ENCODE results near the gene DGKH. TPM values are rescaled to one million over a fixed set of nuclear protein-coding genes. Genes with fewer than 3 reads are reported as not detected.

DGKH gene
- total and polyA plus RNA-seq, 2 of the 13 experiments (the other 11 are each of a cell fraction or from before 2014, with no cell fraction given), result 0.01 to 0.13 TPM

DNA sequence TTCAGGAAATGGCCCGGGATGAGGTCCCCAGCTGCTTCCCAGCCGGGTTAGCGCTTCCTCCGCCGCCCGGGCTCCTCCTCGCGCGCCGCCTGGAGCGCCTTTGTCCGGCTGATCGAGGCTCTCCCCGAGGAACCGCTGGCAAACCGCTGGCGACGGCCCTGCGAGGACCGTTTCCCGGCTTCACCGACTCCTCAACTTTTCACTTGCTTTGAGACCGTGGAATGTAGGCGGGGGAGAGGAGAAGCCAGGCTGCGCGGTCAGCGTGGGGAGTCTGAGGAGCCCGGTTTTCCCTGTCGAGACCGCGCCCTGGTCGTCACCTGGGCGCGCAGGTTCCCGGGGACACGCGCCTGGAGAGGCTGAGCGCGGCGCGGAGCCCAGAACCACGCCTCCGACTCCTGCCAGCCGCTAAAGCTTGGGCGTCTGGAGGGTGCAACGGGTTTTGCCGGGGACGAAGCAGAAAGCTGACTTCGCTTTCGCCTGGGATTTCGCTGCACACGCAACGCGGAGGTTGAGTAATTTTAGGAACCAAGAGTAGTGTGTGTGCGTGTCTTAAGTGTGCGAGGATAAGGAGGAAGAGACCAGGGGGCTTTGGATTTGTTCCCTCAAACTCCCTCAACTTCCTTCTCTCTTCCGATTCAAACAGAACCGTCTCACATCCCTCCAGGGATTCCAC, 7.3 kb upstream of the DGKH start (continued):
- TF ChIP-seq SP2 (CRISPR knock-in tag; IDR thresholded peaks at IDR 0.05) (no peak), IRF2 (CRISPR knock-in tag; IDR thresholded peaks at IDR 0.05) (no peak), ZFAT (CRISPR knock-in tag; conservative IDR thresholded peaks at IDR 0.05) (no peak), CENPT (CRISPR knock-in tag; IDR thresholded peaks at IDR 0.05; ENCODE audit: low read depth) (no peak), CC2D1A (CRISPR knock-in tag; IDR thresholded peaks at IDR 0.05) (no peak), RCOR2 (CRISPR knock-in tag; IDR thresholded peaks at IDR 0.05) (no peak), KLF11 (CRISPR knock-in tag; IDR thresholded peaks at IDR 0.05) (no peak), ERF (CRISPR knock-in tag; IDR thresholded peaks at IDR 0.05) (no peak), CHD2 (IDR thresholded peaks at IDR 0.05; ENCODE audit: low read depth, low read length) (no peak), RAD21 (CRISPR knock-in tag; IDR thresholded peaks at IDR 0.05) (no peak), ZNF672 (CRISPR knock-in tag; IDR thresholded peaks at IDR 0.05) (no peak), AHR (CRISPR knock-in tag; IDR thresholded peaks at IDR 0.05) (no peak), ZNF776 (CRISPR knock-in tag; IDR thresholded peaks at IDR 0.05) (peak; percentile 32; the same call in 1 of the 2 replicates), ZNF256 (CRISPR knock-in tag; conservative IDR thresholded peaks at IDR 0.05) (no peak), ZNF766 (CRISPR knock-in tag; IDR thresholded peaks at IDR 0.05; ENCODE audit: borderline replicate concordance) (no peak), KAT7 (CRISPR knock-in tag; IDR thresholded peaks at IDR 0.05; ENCODE audit: borderline replicate concordance) (no peak), NAIF1 (CRISPR knock-in tag; IDR thresholded peaks at IDR 0.05; ENCODE audit: borderline replicate concordance) (no peak), AKAP8 (CRISPR knock-in tag; IDR thresholded peaks at IDR 0.05) (no peak), FOXK2 (IDR thresholded peaks at IDR 0.05) (no peak), ZNF225 (CRISPR knock-in tag; IDR thresholded peaks at IDR 0.05) (0 out of 2 replicates have a peak, but pooled peaks have one; percentile 33), FLYWCH1 (CRISPR knock-in tag; IDR thresholded peaks at IDR 0.05) (no peak), PRDM15 (CRISPR knock-in tag; IDR thresholded peaks at IDR 0.05) (no peak), NR0B2 (CRISPR knock-in tag; IDR thresholded peaks at IDR 0.05) (peak; percentile 37; the same call in 1 of the 2 replicates)
- TF ChIP-seq, protein P1, sequence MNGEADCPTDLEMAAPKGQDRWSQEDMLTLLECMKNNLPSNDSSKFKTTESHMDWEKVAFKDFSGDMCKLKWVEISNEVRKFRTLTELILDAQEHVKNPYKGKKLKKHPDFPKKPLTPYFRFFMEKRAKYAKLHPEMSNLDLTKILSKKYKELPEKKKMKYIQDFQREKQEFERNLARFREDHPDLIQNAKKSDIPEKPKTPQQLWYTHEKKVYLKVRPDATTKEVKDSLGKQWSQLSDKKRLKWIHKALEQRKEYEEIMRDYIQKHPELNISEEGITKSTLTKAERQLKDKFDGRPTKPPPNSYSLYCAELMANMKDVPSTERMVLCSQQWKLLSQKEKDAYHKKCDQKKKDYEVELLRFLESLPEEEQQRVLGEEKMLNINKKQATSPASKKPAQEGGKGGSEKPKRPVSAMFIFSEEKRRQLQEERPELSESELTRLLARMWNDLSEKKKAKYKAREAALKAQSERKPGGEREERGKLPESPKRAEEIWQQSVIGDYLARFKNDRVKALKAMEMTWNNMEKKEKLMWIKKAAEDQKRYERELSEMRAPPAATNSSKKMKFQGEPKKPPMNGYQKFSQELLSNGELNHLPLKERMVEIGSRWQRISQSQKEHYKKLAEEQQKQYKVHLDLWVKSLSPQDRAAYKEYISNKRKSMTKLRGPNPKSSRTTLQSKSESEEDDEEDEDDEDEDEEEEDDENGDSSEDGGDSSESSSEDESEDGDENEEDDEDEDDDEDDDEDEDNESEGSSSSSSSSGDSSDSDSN (CRISPR knock-in tag; IDR thresholded peaks at IDR 0.05), result peak; percentile 46
- TF ChIP-seq, protein P2, sequence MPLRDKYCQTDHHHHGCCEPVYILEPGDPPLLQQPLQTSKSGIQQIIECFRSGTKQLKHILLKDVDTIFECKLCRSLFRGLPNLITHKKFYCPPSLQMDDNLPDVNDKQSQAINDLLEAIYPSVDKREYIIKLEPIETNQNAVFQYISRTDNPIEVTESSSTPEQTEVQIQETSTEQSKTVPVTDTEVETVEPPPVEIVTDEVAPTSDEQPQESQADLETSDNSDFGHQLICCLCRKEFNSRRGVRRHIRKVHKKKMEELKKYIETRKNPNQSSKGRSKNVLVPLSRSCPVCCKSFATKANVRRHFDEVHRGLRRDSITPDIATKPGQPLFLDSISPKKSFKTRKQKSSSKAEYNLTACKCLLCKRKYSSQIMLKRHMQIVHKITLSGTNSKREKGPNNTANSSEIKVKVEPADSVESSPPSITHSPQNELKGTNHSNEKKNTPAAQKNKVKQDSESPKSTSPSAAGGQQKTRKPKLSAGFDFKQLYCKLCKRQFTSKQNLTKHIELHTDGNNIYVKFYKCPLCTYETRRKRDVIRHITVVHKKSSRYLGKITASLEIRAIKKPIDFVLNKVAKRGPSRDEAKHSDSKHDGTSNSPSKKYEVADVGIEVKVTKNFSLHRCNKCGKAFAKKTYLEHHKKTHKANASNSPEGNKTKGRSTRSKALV (CRISPR knock-in tag; IDR thresholded peaks at IDR 0.05), result peak; percentile 97
